SH-SY5Y (cell line): ENCODE results near the gene STX16.

Source experiments
- GATA2 ChIP-seq: IDR thresholded peaks from 2 replicates; pipeline ENCODE4 v1.6.1; 2011; ENCODE audit warnings: mild to moderate bottlenecking, low read depth, low read length
- GATA3 ChIP-seq: IDR thresholded peaks from 2 replicates; pipeline ENCODE4 v1.6.1; 2011; ENCODE audit warnings: low read depth, mild to moderate bottlenecking, low read length, moderate library complexity

DNA sequence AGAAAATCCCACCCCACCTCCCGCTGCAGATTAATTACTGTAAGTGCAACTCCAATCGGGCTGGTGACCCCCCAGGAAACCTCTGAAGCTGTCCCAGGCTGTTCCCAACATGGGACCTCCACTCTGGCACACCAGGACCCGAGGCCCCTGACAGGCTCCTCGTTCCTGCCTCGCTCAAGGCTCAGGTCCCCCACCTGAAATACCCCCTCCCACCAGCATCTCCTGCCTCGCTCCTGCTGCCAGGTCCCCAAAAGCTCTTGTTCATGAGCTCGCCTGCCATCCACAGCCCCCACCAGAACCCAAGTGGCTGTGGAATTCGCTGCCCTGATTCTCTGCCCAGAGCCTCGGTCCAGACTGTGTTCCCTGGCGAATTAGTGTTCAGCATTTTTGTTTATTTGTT is 67.6 kb downstream of the STX16 start:
- TF ChIP-seq GATA3 (no peak), GATA2 (no peak)
